Measurements from ENCODE around the gene TMTC2.

- TF ChIP-seq CTCF (IDR thresholded peaks at IDR 0.05; ENCODE audit: low read length) (no peak), EZH2 (IDR thresholded peaks at IDR 0.05; ENCODE audit: borderline replicate concordance, low read length) (no peak)
Measured at GRCh38 chr12:82774666-82775065, 88.0 kb downstream of the TMTC2 start.
